HG03095 (cell line): Measurements from ENCODE around the gene COP1.

Experiments used
- ATAC-seq: cut with Tn5 transposase; IDR thresholded peaks from one replicate; pipeline ENCODE4 v1.9.1; 2021; ENCODE audit warnings: moderate library complexity; ENCODE audit not compliant: unreplicated experiment

The COP1 gene

DNA sequence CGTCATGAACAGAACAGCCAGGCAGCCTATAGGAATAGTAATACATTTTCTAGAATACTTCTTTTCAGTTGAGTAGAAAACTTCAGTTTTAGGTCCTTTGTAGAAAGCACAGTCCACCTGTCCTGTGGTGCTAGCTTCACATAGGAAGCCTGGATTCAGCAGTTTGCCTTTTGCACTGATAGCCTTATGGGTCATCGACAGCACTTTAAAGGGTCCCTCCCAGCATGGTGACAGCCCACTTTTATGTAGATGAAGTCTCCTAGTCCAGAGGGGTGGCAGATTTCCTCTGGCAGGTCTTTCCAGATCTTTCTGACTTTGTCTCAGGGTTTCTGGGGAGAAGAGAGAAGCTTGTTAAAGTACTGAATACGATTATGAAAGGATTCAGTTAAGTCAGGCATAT lies 302.3 kb downstream of the COP1 start:
- ATAC-seq = no peak

DNA sequence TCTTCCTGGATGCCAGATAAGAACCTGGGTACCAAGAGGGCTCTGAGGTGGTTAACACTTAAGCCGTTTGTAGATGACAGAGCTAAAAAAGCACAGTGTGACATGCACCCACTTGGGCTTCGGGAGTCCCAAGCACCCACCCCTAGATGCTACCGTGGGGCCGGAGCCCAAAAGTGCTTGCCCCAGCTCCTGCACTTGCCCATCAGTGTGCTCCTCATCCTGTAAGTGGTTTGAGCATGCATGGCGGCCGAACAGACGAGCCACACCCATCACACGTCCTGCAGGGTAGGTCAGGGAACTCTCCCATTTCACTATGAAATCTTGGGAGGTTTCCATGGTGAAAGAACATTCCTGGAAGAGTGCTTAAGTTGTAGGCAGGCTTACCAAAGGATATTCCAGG lies 304.8 kb downstream of the COP1 start:
- ATAC-seq = no peak

DNA sequence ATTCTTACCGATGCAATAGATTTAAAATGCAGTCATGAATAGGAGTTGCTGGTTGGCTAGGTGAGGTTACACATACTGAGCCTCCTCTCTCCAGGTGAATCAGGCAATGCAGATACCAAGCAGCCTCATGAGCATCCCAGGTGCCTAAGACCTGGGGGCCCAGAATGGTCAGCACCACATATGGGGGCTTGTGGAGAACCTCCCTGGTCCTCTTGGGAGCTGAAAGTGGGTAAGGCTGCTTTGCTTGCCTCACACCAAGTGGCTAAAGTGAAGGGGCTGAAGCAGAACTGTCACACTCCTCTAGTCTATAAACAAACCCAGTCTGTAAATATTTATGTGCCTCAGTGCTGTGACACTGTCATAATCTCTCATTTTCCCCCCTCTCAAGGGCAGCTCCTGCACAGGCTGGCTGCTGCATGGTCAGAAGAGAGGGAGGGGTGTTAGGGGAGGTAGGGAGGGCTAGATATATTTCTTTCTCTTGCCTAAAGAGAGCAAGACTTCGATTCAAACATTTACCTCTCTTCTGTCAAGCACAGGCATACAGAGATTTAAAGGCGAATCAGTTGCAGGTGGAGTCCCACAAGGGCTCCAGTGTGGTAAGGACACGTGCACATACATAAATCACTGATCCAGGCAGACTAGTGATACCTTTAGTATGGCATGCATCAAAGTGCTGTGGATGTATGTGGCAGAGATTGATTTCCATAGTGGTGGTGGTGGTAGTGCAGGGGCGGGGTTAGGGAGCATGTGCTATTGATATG lies 305.8 kb downstream of the COP1 start:
- ATAC-seq = no peak

DNA sequence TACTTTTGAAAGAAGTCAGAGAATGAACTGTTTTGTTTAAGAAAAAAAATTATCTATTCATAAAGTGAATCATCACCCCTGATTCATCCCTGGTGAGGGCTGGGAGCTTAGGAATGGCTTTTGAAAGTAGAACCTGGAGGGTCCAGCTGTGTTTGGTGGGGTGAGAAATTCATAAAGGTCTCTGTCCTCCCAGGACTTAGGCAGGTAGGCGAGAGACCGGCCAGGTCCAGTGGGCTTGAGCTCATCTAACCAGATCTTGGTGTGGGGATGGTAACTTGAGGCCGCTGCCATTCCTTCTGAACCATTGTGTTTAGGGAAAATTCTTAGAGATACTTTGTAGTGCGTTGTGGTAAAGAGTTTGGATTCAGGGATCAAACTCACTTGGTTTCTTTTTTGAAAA lies 306.9 kb downstream of the COP1 start:
- no peak for ATAC-seq

DNA sequence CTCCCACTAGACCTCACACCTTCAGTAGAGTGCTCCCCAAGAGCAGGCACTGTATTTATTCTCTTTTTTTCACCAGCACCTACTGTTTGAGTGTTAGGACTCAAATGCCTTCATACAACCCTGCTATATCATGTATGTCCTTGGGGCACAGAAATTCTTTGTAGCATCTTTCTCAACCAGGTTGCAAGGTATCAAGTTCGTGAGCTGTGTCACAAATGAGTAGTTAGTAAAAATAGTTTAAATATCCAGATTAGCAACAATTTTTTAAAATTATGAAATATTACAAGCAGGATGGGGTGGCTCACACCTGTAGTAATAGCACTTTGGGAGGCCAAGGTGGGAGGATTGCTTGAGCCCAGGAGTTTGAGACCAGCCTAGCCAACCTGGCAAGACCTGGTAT lies 311.1 kb downstream of the COP1 start:
- no peak for ATAC-seq
